OCI-LY7 (cell line): Measurements from ENCODE around the gene SYNDIG1L. TPM values are rescaled to one million over a fixed set of nuclear protein-coding genes. Genes with fewer than 3 reads are reported as not detected.

Source experiments
- BruUV-seq: library from RNA; stranded (reverse); fragments of 400-500 nt; replicated peaks from 2 replicates; lab custom pipeline; 2021; lab: Mats Ljungman, UMichigan
- CTCF ChIA-PET: fragments of 300-600 bp; sonication (Branson Sonifier 250); formaldehyde crosslinking; loops from one replicate; lab custom pipeline; 2022; ENCODE audit warnings: antibody characterized with exemption; ENCODE audit not compliant: unreplicated experiment; lab: Charles Lee
- POLR2A ChIA-PET: fragments of 300-600 bp; sonication (Branson Sonifier 250); formaldehyde crosslinking; loops from one replicate; lab custom pipeline; 2022; ENCODE audit warnings: antibody characterized with exemption; lab: Charles Lee
- DNase-seq: peaks from one replicate; pipeline ENCODE4 v3.0.0-alpha.2; 2015; ENCODE audit warnings: low spot score
- H2AFZ ChIP-seq: fragments of 200-600 bp; sonication (generic), shearing (Covaris generic); 2 replicates; pipeline ENCODE4 v1.6.1; 2014; ENCODE audit warnings: mild to moderate bottlenecking, antibody characterized with exemption, low read length, moderate library complexity
- H3K27ac ChIP-seq: fragments of 200-600 bp; sonication (generic); 2 replicates; pipeline ENCODE4 v1.5.1; 2014; ENCODE audit warnings: mixed run types, low read depth, mild to moderate bottlenecking, moderate library complexity, low read length, inconsistent platforms; ENCODE audit not compliant: poor library complexity, severe bottlenecking
- H3K36me3 ChIP-seq: fragments of 200-600 bp; sonication (generic); 2 replicates; pipeline ENCODE4 v1.6.1; 2014; ENCODE audit warnings: mild to moderate bottlenecking, antibody characterized with exemption, low read length, moderate library complexity, mixed read lengths; ENCODE audit not compliant: insufficient read depth
- H3K4me1 ChIP-seq: fragments of 200-600 bp; sonication (generic); 2 replicates; pipeline ENCODE4 v1.5.1; 2014; ENCODE audit warnings: mild to moderate bottlenecking, low read length; ENCODE audit not compliant: insufficient read depth, poor library complexity, severe bottlenecking
- H3K4me2 ChIP-seq: fragments of 200-600 bp; sonication (generic); 2 replicates; pipeline ENCODE4 v1.6.1; 2014; ENCODE audit warnings: mild to moderate bottlenecking, low read length
- H3K4me3 ChIP-seq: fragments of 200-600 bp; sonication (generic); 2 replicates; pipeline ENCODE4 v1.5.1; 2014; ENCODE audit warnings: mild to moderate bottlenecking, low read depth, low read length; ENCODE audit not compliant: poor library complexity, severe bottlenecking
- H3K79me2 ChIP-seq: fragments of 200-600 bp; sonication (generic); 2 replicates; pipeline ENCODE4 v1.6.1; 2016; ENCODE audit warnings: low read depth, mild to moderate bottlenecking, low read length, moderate library complexity, mixed read lengths; ENCODE audit not compliant: insufficient read depth
- H3K9me2 ChIP-seq: fragments of 200-600 bp; sonication (generic); 2 replicates; pipeline ENCODE4 v1.6.1; 2016; ENCODE audit warnings: mild to moderate bottlenecking, low read length, mixed read lengths; ENCODE audit not compliant: insufficient read depth
- H3K9me3 ChIP-seq: fragments of 200-600 bp; sonication (generic); 2 replicates; pipeline ENCODE4 v1.6.1; 2014; ENCODE audit warnings: mild to moderate bottlenecking, mixed run types, low read length, mixed read lengths
- H4K20me1 ChIP-seq: fragments of 200-600 bp; sonication (generic); 2 replicates; pipeline ENCODE4 v1.6.1; 2014; ENCODE audit warnings: mild to moderate bottlenecking, antibody characterized with exemption, low read length, moderate library complexity, mixed read lengths; ENCODE audit not compliant: insufficient read depth
- CTCF ChIP-seq: fragments of 200-600 bp; sonication (generic); conservative IDR thresholded peaks from 2 replicates; pipeline ENCODE4 v1.5.1; 2014; ENCODE audit warnings: mild to moderate bottlenecking, antibody characterized with exemption, low read length, moderate library complexity, mixed read lengths
- EZH2phosphoT487 ChIP-seq: fragments of 200-600 bp; sonication (generic); IDR thresholded peaks from 2 replicates; pipeline ENCODE4 v1.6.1; 2018; ENCODE audit warnings: low read depth, borderline replicate concordance, mild to moderate bottlenecking, mixed run types, antibody characterized with exemption, low read length, moderate library complexity, mixed read lengths
- intact Hi-C: fragments of 100-400 bp; cut with micrococcal nuclease; formaldehyde crosslinking; loops from one replicate; pipeline ENCODE4 v1.10.0; 2022; ENCODE audit not compliant: unreplicated experiment
- total RNA-seq, 2 experiments: library from RNA; depleted of rRNA in 1 of 2; stranded (reverse); fragments of >200 nt in 1 of 2; shearing (Covaris generic) in 1 of 2; gene quantifications; 2 replicates each; pipeline ENCODE4 v1.2.3, GENCODE V29; 2014 to 2022

SYNDIG1L gene
- total RNA-seq, 2 experiments from 2014 or later, result not detected

GRCh38 chr14:74380845-74381244 is 45.2 kb downstream of the SYNDIG1L start:
- intact Hi-C loops, result no loop called here
- no peak overlapping the region for H2AFZ ChIP-seq
- BruUV-seq, result no TSS peak
- POLR2A ChIA-PET, result interaction anchor here (0.7 kb wide), 2 partner anchors 78 to 1261 kb away, joined by 3 to 4 read pairs; no protein-coding TSS in a partner anchor
- no peak for DNase-seq
- TF ChIP-seq CTCF (no peak), EZH2phosphoT487 (no peak)
- no peak overlapping the region for H3K27ac ChIP-seq
- no peak overlapping the region for H3K4me2 ChIP-seq
- no peaks in the 10 kb centered on the region for H3K9me3 ChIP-seq
- no peaks in the 10 kb centered on the region for H3K36me3 ChIP-seq
- H4K20me1 ChIP-seq, result no peaks in the 10 kb centered on the region
- CTCF ChIA-PET, result no interaction called here
- H3K79me2 ChIP-seq, result no peaks in the 10 kb centered on the region
- no peak overlapping the region for H3K4me3 ChIP-seq
- H3K9me2 ChIP-seq, result no peaks in the 10 kb centered on the region
- no peaks in the 10 kb centered on the region for H3K4me1 ChIP-seq

- TF ChIP-seq EZH2phosphoT487, result no peak
These were observed 45.8 kb downstream of the SYNDIG1L start for GRCh38 chr14:74380172-74380571.

GRCh38 chr14:74377976-74378690 is 47.9 kb downstream of the SYNDIG1L start:
- Histone ChIP-seq H3K9me2 (no peaks in the 10 kb centered on the region), H3K4me1 (no peaks in the 10 kb centered on the region), H3K36me3 (no peaks in the 10 kb centered on the region), H3K4me3 (no peak overlapping the region), H3K9me3 (no peaks in the 10 kb centered on the region), H3K79me2 (no peaks in the 10 kb centered on the region), H3K4me2 (no peak overlapping the region), H4K20me1 (no peaks in the 10 kb centered on the region), H2AFZ (no peak overlapping the region), H3K27ac (no peak overlapping the region)
- intact Hi-C loops, result no loop called here
- no peak for DNase-seq
- CTCF ChIA-PET, result no interaction called here
- no TSS peak for BruUV-seq
- no peak for TF ChIP-seq CTCF
- TF ChIP-seq EZH2phosphoT487, result no peak
- POLR2A ChIA-PET, result interaction anchor here (0.5 kb wide), 1 partner anchor 219 kb away, joined by 3 read pairs; no protein-coding TSS in a partner anchor

More at GRCh38 chr14:74380172-74380571, 45.8 kb downstream of the SYNDIG1L start:
- BruUV-seq, result no TSS peak
- intact Hi-C loops, result no loop called here
- ChIA-PET CTCF (no interaction called here), POLR2A (interaction anchor here (0.7 kb wide), 2 partner anchors 257 to 1260 kb away, joined by 3 to 4 read pairs; no protein-coding TSS in a partner anchor)
- H3K79me2 ChIP-seq, result no peaks in the 10 kb centered on the region
- no peak for DNase-seq
- H3K4me1 ChIP-seq, result no peaks in the 10 kb centered on the region
- no peak overlapping the region for H3K4me3 ChIP-seq
- no peaks in the 10 kb centered on the region for H3K36me3 ChIP-seq
- no peaks in the 10 kb centered on the region for H3K9me3 ChIP-seq
- no peak overlapping the region for H3K27ac ChIP-seq
- H3K4me2 ChIP-seq, result no peak overlapping the region
- no peaks in the 10 kb centered on the region for H4K20me1 ChIP-seq
- H3K9me2 ChIP-seq, result no peaks in the 10 kb centered on the region
- H2AFZ ChIP-seq, result no peak overlapping the region
